HL-60/S4 (cell line): ENCODE results near the gene CACNA1C.

Source experiments
- in situ Hi-C: fragments of 300-500 bp; cut with MboI; formaldehyde crosslinking; loops from 2 replicates; pipeline ENCODE4 v1.14.3; 2022; ENCODE audit warnings: low sequenced_read_pairs

CACNA1C gene

DNA sequence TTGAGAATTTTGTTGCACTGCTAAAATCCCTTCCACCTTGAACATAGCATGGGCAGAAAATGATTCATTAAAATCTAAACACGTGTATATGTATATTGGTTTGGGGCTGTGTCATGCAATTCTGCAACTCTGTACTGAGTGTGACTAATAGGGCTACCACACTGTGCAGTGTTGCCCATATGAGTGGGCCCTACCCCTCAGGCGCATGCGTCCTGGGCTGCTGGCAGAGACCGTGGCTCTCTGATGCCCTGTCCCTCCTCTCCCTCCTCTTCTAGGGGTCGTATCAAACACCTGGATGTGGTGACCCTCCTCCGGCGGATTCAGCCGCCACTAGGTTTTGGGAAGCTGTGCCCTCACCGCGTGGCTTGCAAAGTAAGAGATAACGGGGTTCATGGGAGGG lies 613.6 kb downstream of the CACNA1C start:
- in situ Hi-C loops = no loop called here

DNA sequence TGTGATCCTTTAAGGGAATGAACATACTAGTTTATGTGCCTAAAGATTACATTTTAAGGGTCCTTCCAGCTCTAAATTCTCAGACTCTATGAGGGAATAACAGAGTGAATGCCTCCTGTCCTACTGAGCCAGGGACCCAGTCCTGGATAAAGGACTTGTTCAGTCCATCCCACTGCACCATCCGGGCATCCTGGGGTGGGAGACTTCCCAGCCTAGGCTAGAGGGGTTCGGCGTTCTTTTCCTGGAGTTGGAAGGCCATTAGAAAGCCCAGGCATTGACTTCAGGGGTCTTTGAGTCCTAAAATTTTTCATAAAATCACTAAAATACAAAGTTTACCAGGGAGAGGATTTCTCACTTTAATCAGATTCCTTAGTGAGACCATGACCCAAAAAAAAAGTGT lies 614.1 kb downstream of the CACNA1C start:
- in situ Hi-C loops = no loop called here

DNA sequence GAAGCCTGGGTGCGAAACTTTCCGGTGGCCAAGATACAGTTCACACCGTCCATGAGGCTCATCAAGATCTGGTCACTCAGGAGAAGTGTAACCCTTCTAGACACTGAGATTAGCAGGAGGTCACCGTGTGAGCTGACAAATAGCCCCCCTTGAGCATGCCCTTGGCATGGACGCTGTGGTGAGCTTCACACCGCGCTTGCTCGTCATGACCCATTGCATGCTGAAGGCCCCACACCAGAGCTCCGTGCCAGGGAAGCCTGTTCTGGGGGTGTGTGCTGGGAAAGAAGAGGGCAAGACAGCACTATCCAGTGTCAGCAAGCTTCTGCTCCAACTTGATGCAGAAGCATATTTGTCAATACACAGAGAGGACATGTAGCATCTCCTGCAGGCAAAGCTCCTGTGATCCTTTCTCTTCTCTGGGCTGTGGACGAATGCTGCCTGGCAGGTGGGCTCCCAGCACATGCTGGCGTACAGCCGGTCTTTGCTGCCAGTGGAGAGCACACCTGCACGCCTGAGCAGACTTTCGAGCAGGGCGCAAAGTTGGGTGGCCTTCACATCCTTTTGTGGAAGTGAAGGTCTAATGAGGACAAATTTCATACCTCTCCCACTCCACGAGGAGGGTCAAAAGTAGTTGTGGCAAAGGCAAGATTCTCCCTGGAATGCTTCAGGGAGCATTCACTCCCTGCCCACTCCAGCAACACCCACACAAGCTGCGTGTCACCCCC lies 615.1 kb downstream of the CACNA1C start:
- in situ Hi-C loops = no loop called here

DNA sequence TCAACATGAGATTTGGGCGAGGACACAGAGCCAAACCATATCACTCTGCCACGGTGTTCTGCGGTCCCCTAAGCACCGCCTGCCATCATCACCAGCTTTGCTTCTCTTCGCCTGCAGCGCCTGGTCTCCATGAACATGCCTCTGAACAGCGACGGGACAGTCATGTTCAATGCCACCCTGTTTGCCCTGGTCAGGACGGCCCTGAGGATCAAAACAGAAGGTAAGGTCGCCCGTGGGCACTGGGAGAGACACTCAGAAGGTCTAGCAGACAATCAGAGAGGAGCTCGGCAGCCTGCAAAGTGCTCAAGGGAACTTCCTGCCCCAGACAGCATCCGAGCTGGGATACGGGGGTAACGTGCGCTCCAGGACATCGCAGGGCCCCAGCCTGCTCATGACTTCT lies 616.0 kb downstream of the CACNA1C start:
- in situ Hi-C loops = no loop called here

DNA sequence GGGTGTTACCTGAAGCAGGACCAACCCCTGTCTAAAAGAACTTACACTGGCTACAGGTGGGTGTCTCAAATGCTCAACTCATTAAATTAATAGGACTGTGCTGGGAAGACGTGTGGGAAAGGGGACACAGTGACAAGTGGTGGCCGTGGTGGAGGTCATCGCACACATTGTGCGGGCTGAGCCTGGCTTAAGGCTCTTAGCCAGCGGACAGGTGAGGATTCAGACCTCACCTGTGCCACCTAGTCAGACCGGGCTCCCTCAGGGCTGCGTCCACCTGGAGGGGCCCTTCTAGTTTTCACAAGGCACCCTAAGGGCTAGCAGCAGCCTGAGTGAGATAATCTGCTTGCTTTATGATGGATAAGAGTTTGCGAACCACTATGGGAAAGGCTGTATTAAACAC lies 616.8 kb downstream of the CACNA1C start:
- in situ Hi-C loops = no loop called here

DNA sequence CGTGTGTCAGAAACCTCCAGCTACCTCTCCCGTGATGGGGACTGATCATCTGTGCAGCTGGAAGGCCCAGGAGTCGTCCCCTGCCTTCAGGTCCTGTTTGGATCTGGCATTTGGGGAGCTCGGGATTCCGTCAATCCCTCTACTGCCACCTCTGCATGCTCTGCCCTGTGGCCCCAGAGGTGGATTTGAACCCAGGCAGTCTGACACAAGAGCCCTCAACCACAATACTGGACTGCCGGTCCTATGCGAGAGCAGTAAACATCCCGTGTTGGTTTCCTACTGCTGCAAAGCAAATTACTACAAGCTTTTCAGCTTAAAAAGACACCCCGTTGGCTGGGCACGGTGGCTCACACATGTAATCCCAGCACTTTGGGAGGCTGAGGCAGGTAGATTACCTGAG lies 620.1 kb downstream of the CACNA1C start:
- in situ Hi-C loops = no loop called here

DNA sequence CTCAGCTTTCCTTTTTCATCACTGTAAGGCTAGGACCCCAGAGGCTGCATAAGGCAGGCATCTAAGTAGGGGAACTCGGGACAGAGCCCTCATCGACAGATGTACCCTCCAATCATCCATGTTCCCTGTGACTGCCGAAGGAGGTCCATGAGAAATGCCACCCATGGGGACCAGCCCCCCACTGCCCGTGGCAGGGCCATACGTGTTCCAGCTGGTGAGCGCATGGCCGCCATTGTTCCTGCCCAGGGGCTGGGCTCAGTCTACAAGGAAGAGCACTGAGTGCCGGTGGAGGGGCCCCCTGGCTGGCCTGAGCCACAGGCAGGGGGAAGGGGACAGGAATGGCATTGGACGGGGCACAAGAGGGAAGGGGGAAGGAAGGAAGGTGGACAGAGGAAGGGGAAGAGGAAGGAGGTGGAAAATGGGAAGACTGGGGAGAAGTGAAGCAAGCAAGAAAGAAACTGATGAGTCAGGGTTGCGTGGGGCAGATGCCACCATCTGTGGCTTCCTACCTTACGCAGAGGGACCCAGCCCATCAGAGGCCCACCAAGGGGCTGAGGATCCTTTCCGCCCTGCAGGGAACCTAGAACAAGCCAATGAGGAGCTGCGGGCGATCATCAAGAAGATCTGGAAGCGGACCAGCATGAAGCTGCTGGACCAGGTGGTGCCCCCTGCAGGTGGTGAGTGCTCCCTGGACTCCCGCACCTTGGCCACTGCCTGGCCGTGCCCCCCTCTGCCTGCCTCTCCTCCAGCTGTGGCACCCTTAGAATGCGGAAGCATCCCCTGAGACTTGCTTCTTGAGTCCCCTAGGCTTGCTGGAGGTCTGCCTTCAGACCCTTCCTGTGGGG lies 621.4 kb downstream of the CACNA1C start:
- in situ Hi-C loops = no loop called here

DNA sequence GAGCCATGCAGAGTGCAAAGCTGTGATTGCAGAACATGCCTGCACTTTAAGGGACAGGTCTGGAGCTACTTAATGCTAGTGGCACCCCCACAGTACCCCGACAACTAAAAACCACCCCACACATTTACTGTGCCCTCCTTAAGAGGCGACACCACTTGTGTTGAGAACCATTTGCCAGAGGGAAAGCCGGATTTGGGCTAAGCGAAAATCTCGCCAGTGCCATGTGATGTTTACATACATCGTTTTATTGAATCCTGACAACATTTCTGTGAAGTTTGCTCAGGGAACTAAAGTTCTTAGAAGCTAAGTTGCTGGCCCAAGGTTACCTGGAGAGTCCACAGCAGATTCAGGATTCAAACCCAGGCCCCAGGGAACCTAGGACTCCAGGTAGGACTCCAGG lies 623.0 kb downstream of the CACNA1C start:
- in situ Hi-C loops = no loop called here

DNA sequence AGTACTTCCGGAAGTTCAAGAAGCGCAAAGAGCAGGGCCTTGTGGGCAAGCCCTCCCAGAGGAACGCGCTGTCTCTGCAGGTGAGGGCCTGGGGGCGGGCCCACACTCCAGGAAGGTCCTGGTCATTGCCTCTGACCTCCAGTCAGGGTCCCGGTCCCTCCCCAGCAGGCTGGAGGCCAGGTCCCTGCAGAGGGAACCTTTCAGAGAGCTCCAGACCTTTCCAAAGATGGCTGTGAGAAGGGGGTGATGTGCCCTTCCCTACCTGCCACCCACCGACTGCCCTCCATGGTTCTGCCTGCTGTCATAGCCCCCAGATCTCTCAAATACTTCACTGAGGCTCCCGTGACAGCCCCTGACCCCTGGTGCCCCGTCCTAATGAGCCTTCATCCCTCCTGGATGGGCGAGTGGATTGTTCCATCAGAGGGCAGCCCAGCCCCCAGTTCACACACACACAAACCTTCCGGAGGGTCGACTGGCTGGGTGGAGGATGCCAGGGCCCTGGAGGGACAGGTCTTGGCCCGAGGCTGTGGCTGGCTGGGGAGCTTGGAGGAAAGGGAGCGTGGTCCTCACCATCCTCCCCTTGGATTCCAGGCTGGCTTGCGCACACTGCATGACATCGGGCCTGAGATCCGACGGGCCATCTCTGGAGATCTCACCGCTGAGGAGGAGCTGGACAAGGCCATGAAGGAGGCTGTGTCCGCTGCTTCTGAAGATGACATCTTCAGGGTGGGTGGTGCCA lies 624.5 kb downstream of the CACNA1C start:
- in situ Hi-C loops = no loop called here

DNA sequence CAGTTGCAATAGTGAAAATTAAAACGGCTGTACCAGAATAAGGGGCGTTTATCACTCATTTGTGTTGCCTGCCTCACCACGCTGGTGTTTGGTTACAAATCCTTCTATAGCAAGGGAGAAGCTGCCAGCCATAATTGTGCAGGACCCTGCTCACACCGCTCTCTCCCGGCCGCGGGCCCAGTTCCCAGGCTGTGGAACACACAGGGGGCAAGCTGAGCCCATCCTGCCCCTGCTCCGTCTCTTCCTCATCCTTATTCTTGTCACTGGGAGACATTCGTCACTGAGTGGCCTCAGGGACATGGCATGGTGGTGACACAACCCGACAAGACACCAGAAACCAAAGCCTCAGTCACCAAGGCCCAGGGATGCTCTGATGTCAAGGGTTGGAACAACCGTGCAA lies 625.6 kb downstream of the CACNA1C start:
- in situ Hi-C loops = no loop called here

DNA sequence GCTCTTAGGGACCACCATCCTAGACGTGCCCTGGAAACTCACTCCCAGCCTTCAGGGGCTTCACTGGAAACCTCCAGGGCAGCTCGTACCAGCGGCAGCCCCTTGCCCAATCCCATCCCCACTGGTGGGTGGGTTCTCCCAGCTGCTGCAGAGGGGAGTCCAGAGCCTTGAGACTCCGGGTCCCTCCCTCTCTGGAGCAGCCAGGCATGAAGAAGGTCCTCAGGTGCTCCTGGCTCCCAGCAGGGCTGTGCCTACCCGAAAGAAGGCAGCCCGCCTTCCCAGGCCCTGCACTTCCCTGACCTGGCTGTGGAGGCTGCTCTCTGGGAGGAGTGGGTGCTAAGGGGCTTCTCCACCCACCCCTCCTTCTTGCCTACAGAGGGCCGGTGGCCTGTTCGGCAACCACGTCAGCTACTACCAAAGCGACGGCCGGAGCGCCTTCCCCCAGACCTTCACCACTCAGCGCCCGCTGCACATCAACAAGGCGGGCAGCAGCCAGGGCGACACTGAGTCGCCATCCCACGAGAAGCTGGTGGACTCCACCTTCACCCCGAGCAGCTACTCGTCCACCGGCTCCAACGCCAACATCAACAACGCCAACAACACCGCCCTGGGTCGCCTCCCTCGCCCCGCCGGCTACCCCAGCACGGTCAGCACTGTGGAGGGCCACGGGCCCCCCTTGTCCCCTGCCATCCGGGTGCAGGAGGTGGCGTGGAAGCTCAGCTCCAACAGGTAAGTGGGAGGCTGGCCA lies 626.5 kb downstream of the CACNA1C start:
- in situ Hi-C loops = no loop called here

DNA sequence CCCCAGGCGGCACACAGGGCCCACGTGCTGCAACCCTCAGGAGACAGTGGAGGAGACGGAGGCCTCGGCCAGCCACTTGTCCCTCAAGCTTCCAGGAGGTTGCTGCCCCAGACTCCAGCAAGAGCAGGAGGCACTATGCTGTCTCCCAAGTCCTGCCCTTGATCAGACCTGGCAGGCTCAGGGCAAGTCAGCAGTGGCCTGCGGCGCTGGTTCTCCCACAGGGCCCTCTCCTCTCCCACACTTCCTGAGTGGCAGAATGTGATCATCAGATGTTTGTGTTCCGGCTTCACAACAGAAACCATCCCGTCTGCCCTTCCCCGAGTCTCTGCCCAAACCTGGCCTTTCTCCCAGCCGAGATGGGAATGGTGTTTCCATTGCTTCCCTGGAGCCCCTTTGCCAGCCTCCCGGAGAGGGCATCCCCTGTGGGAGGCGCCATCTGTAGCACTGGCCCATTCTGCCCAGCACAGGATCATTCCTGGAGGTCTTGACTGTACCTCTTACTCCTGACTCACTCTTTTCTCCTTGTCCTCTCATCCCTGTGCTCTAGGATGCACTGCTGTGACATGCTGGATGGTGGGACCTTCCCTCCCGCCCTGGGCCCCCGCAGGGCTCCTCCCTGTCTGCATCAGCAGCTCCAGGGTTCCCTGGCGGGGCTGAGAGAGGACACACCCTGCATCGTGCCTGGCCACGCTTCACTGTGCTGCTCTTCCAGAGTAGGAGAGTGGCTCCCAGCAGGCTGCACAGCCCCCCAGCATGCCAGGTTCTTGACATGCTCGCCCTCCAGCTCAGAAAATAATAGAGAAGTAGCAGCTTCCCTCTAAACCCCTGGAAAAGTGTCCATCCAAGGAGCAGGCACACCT lies 627.3 kb downstream of the CACNA1C start:
- in situ Hi-C loops = loop anchor here (5.0 kb wide), 1 partner anchor 112 kb away; the partner anchor contains the start of gene FKBP4

GRCh38 chr12:2680676-2681039 lies 627.9 kb downstream of the CACNA1C start:
- in situ Hi-C loops = loop anchor here (5.0 kb wide), 1 partner anchor 112 kb away; the partner anchor contains the start of gene FKBP4

- in situ Hi-C loops = loop anchor here (5.0 kb wide), 1 partner anchor 111 kb away; the partner anchor contains the start of gene FKBP4
Observed at GRCh38 chr12:2681450-2682205, 628.8 kb downstream of the CACNA1C start.

DNA sequence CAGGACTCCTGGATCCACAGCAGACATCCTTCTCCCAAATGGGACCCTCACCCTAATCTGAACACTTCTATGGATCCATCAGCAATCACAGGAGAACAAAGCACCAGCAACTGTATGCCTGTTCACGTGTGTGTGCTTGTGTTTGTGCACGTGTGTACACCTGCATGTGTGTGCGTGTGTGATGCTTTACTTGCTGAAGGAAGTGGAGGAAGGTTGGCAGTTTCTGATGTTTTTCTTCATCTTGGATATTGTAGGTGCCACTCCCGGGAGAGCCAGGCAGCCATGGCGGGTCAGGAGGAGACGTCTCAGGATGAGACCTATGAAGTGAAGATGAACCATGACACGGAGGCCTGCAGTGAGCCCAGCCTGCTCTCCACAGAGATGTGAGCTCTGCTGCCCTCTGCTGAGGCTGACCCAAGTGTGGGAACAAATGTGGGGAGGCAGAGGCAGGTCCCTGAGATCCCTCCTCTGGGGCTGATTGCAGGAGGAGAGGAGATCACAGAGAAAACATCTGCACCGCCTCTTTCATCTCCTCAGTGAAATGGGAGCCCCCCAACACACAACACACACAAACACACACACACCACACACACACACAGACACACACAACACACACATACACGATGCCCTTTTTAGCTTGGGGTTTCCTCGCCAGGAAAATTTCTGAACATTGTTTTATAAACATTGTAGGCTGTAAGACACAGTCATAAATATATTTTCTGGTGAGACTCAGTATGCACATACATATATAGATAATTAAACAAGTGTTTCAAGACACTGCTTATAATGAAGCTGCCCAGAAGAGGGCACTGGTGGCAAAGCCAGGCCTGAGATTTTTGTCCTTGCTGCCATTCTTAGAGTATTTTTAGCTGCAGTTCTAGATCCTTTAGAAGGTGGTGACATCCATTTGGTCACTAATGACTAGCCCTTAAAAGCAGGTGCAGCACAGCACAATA lies 629.8 kb downstream of the CACNA1C start:
- in situ Hi-C loops = loop anchor here (5.0 kb wide), 1 partner anchor 110 kb away; the partner anchor contains the start of gene FKBP4

DNA sequence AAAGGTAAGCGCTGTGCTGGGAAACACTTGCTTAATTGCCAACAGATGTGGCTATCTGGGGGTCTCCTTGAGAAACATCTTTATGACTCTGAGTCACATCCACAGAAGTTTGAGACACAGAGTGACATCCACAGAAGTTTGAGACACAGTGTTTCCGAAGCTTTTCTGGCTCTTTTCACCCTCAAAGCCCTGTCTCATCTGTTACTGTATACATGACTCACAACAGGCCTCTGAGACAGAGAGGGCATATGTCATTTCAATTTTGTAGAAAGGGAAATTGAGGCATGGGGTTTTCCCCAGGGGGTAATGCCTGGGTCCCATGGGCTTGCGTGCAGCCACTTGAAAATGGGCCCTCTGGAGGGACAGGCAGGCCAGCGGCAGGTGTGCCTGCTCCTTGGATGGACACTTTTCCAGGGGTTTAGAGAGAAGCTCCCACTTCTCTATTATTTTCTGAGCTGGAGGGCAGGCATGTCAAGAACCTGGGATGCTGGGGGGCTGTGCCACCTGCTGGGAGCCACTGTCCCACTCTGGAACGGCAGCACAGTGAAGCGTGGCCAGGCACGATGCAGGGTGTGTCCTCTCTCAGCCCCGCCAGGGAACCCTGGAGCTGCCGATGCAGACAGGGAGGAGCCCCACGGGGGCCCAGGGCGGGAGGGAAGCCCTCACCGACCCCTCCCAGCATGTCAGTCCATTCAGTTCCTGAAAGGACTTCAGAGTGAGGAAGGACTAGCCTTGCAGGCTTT lies 630.7 kb downstream of the CACNA1C start:
- in situ Hi-C loops = loop anchor here (5.0 kb wide), 1 partner anchor 109 kb away; the partner anchor contains the start of gene FKBP4

DNA sequence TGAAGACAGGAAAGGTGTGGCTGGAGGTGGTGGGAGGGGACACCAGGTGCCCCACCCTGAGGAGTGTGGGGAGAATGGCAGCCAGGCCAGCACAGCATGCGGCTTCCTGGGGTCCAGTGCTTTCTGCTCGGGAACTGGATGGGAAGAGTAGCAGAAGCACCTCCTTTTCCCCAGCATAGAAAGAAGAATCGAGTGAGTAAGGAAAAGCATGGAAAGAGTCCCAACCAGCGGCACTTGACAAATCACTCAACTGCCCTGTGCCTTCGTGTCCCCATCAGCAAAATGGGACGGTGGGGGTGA lies 631.2 kb downstream of the CACNA1C start:
- in situ Hi-C loops = loop anchor here (5.0 kb wide), 1 partner anchor 108 kb away; the partner anchor contains the start of gene FKBP4
